Measurements from ENCODE around the gene CYP19A1.

DNA sequence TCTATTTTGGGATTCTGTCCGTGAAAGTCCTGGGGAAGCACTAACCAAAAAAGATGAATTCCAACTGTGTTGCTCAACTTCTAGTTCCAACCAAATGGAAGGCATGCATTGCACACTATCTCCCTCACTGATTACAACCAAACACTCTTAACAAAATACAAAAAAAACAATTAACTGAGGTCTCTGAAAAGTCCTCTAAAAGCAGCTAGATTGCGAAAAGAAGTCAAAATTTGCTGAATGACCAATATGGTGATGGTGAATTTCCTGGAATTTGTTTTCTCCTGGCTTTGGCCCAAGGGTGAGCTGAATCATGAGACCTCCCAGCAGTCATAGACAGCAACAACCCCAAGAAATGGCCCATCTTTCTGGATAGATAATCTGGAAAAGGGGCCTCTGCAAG, 28.3 kb downstream of the CYP19A1 start:
- TF ChIP-seq POLR2A (IDR thresholded peaks at IDR 0.05), result no peak
- TF ChIP-seq, protein P1, sequence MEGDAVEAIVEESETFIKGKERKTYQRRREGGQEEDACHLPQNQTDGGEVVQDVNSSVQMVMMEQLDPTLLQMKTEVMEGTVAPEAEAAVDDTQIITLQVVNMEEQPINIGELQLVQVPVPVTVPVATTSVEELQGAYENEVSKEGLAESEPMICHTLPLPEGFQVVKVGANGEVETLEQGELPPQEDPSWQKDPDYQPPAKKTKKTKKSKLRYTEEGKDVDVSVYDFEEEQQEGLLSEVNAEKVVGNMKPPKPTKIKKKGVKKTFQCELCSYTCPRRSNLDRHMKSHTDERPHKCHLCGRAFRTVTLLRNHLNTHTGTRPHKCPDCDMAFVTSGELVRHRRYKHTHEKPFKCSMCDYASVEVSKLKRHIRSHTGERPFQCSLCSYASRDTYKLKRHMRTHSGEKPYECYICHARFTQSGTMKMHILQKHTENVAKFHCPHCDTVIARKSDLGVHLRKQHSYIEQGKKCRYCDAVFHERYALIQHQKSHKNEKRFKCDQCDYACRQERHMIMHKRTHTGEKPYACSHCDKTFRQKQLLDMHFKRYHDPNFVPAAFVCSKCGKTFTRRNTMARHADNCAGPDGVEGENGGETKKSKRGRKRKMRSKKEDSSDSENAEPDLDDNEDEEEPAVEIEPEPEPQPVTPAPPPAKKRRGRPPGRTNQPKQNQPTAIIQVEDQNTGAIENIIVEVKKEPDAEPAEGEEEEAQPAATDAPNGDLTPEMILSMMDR (IDR thresholded peaks at IDR 0.05), result no peak
- TF ChIP-seq EP300 (IDR thresholded peaks at IDR 0.05), result no peak
- TF ChIP-seq POLR2AphosphoS5 (IDR thresholded peaks at IDR 0.05), result no peak
